Measurements from ENCODE around the gene DLX4.

DLX4 gene

GRCh38 chr17:49986396-49987289 lies 17.7 kb downstream of the DLX4 start:
- no peak for DNase-seq (ENCODE audit: low read depth in 2 of 3, low spot score in 1 of 3)

- no peak for DNase-seq (ENCODE audit: low read depth in 2 of 3, low spot score in 1 of 3)
Observed at GRCh38 chr17:49987290-49987585, 18.2 kb downstream of the DLX4 start.

- no peak for DNase-seq (ENCODE audit: low read depth in 2 of 3, low spot score in 1 of 3)
Observed at GRCh38 chr17:49987681-49988441, 18.9 kb downstream of the DLX4 start.

- DNase-seq (ENCODE audit: low read depth in 2 of 3, low spot score in 1 of 3), result no peak
Observed at GRCh38 chr17:49989518-49989880, 20.5 kb downstream of the DLX4 start.

GRCh38 chr17:49990331-49990730 lies 21.3 kb downstream of the DLX4 start:
- DNase-seq (ENCODE audit: low read depth in 2 of 3, low spot score in 1 of 3), result no peak

GRCh38 chr17:49990921-49991320 lies 21.9 kb downstream of the DLX4 start:
- no peak for DNase-seq (ENCODE audit: low read depth in 2 of 3, low spot score in 1 of 3)

- no peak for DNase-seq (ENCODE audit: low read depth in 2 of 3, low spot score in 1 of 3)
Observed at GRCh38 chr17:49991409-49991808, 22.4 kb downstream of the DLX4 start.

- DNase-seq (ENCODE audit: low read depth in 2 of 3, low spot score in 1 of 3), result no peak
Observed at GRCh38 chr17:49992191-49992932, 23.4 kb downstream of the DLX4 start.

- DNase-seq (ENCODE audit: low read depth in 2 of 3, low spot score in 1 of 3), result no peak
Observed at GRCh38 chr17:49992933-49993422, 24.0 kb downstream of the DLX4 start.

GRCh38 chr17:49993423-49994060 lies 24.6 kb downstream of the DLX4 start:
- DNase-seq (ENCODE audit: low read depth in 2 of 3, low spot score in 1 of 3), result no peak

- DNase-seq (ENCODE audit: low read depth in 2 of 3, low spot score in 1 of 3), result no peak
Observed at GRCh38 chr17:49994085-49995054, 25.4 kb downstream of the DLX4 start.

GRCh38 chr17:49995055-49995738 lies 26.2 kb downstream of the DLX4 start, which contains the start of gene DLX3:
Gene DLX3, minus strand, starts transcription at chr17:49995224. Its CDS starts 226 bp downstream, at chr17:49994998.
- no peak for DNase-seq (ENCODE audit: low read depth in 2 of 3, low spot score in 1 of 3)

GRCh38 chr17:49996121-49996494 lies 27.1 kb downstream of the DLX4 start:
- no peak for DNase-seq (ENCODE audit: low read depth in 2 of 3, low spot score in 1 of 3)

- DNase-seq (ENCODE audit: low read depth in 2 of 3, low spot score in 1 of 3), result peak; percentile 37 to 69 (median 51)
Observed at GRCh38 chr17:49996495-49997300, 27.7 kb downstream of the DLX4 start.

- no peak for DNase-seq (ENCODE audit: low read depth in 2 of 3, low spot score in 1 of 3)
Observed at GRCh38 chr17:49997301-49997650, 28.3 kb downstream of the DLX4 start.

- DNase-seq (ENCODE audit: low read depth in 2 of 3, low spot score in 1 of 3), result peak; percentile 70 to 86 (median 74)
Observed at GRCh38 chr17:49997773-49998703, 29.0 kb downstream of the DLX4 start.

- no peak for DNase-seq (ENCODE audit: low read depth in 2 of 3, low spot score in 1 of 3)
Observed at GRCh38 chr17:49998836-49999511, 30.0 kb downstream of the DLX4 start.
